GM18867 (cell line): ENCODE data around the gene DISP2.

Source experiments
- ATAC-seq: cut with Tn5 transposase; IDR thresholded peaks from one replicate; pipeline ENCODE4 v1.9.1; 2021; ENCODE audit warnings: mild to moderate bottlenecking, moderate library complexity; ENCODE audit not compliant: unreplicated experiment

The DISP2 gene

GRCh38 chr15:40328176-40328575 lies 29.8 kb upstream of the DISP2 start:
- no peak for ATAC-seq

- ATAC-seq: no peak
These were observed 29.3 kb upstream of the DISP2 start for GRCh38 chr15:40328751-40329150.

DNA sequence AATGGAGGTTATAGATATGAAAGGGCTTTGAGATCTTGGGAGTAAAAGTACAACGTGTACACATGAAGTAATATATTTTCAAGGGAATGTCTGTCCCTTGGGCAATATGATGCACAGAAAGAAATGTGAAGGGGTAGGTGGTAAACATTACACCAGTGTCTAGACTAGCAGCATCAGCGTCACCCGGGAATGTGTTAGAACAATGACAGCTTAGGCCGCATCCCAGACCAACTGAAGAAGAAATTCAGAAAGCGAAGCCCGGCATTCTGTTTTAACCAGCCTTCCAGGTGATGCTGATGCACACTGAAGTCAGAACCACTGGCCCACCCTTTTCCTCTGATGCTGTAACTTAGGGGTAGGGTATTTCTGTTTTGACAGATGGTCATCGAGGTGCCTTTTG lies 28.2 kb upstream of the DISP2 start:
- no peak for ATAC-seq

- no peak for ATAC-seq
These were observed 27.6 kb upstream of the DISP2 start for GRCh38 chr15:40330368-40330836.

- ATAC-seq: no peak
These were observed 27.0 kb upstream of the DISP2 start for GRCh38 chr15:40331026-40331425.

GRCh38 chr15:40331637-40332036 lies 26.4 kb upstream of the DISP2 start:
- no peak for ATAC-seq

DNA sequence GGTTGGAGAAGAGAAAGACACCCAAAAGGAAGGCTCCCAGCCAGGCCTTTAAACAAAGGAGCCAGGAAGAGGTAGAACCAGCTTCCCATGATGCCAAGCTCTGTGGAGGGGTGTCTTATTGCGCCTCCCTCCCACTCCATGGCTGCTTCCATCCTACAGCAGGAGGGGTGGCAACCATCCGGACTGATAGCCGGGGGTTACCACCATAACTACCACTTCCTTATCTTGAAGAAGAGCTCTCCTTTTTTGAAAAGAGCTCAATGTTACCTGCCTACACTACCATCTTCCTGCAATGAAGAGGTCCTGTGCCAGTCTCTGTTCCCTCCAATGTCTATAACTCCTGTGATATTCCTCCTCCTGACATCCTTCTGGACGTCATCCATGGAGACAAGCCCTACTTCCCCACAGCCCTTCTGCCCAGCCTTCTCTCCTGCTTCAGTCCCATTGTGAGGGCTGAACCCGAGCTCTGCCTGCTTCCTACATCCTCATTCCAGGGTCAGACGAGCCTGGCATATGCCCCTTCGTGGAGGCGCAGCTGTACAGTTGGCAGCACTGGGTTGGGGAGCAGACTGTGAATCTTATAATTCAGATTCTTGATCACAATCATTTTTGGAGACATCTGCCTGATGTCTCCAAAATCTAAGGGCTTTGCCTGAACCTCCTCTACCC lies 25.8 kb upstream of the DISP2 start:
- no peak for ATAC-seq

DNA sequence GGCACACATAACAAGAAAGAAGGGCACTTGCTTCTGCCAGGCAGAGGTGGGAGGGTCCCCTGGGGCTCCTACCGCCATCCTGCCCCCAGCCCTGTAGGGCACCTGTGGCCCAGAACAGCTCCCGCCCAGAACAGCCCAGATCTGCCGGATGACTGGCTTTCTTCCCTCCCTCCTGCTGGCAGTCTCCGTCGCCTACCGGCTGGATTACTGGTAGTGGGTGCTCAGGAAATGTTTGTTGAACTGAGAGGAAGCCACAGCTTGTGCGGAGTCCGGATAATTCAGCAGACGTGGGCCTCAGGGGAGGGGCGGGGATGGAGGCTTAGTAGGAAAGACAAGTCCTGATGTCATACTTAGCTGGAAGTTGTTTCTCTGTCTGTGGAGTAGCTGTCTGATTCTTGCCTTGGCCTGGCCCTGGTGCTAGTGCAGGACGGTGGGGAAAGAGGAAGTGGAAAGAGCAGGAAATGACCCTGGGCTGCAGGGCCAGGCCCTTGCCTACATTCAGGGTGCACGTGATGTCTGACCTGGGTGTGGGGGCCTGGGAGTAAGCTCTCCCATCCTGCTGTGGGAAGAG lies 24.0 kb upstream of the DISP2 start:
- ATAC-seq: no peak

- ATAC-seq: no peak
These were observed 23.5 kb upstream of the DISP2 start for GRCh38 chr15:40334541-40334940.

- ATAC-seq: no peak
These were observed 22.9 kb upstream of the DISP2 start for GRCh38 chr15:40334941-40335795.

- no peak for ATAC-seq
These were observed 21.9 kb upstream of the DISP2 start for GRCh38 chr15:40335938-40336743.

GRCh38 chr15:40336744-40337122 lies 21.3 kb upstream of the DISP2 start:
- no peak for ATAC-seq

DNA sequence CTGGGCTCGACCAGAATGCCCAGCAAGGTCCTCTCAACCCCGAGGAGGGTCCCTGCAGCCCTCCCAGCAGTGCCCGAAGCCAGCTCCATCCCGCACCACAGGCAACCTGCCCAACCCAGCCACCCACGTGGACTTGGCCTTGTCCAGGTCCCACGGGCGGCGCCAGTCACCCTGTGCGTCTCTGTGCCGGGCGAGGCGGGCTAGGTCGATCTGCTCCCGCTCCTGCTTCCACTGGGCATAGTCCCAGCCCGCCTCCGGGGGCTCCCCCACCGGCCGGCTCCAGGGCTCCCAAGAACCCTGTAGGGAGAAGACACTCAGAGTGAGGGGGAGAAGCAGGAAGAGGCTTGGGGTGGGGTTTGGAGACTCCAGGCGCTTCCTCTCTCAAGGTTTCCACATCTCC lies 20.4 kb upstream of the DISP2 start:
- no peak for ATAC-seq

DNA sequence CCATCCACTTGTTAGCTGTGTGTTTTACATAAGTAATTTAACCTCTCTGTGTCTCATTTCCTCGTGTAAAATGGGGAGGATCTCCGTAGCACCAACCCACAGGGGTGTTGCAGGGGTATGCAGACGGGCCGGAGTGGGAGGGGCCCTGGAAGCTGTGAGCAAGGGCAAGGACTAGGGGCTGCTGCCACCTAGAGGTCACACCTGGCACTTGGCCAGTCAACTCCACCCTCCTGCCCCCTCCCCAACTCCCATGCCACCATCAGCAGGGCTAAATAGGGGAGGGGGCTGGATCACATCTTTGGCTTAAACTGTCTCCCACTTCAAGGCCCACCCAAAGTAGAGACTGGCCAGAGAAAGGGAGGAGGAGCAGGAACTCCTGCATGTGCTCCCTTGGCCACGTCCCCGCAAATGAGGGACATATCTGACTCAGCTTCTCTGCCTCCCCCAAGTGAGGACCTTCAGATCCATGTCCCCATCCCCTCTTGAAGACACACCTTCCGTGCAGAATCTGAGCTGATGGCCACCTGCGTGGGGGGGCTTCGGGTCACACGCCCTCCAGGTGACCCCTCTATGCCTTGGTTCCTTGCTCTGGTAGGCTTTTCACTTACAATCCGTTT lies 19.9 kb upstream of the DISP2 start:
- ATAC-seq: peak; percentile 63

DNA sequence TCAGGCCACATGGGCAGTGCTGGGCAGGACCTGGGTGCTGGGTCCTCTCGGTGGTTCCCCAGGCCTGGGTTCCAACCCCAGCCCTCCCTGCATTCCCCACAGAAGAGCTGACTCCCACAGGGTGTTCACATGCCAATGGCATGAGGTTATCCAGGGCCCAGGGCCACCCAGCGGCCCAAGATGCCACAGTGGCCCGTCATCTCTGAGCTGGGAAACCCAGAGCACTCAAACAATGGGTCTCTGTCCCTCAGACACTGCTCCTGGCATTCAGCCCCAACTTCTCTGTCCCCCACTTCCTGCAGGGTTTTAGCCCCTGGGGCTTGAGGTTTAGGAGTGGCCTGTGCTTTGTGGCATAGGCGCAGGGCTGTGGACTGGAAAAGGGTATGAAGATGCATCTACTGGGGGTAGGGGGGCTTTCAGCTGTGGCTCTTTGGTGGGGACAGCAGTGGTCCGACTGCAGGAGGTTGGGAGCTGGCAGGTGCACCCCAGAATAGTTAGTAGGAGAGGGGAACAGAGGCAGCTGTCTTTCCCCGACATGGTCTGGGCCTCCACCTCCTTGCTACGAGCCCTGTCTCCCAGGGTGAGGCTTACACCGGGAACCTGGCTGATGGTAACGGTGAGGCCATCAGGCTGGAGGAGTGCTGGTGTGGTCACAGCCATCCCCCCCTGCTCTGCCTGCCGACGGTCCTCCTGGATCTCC lies 18.9 kb upstream of the DISP2 start:
- ATAC-seq: no peak

- no peak for ATAC-seq
These were observed 18.4 kb upstream of the DISP2 start for GRCh38 chr15:40339621-40339945.

DNA sequence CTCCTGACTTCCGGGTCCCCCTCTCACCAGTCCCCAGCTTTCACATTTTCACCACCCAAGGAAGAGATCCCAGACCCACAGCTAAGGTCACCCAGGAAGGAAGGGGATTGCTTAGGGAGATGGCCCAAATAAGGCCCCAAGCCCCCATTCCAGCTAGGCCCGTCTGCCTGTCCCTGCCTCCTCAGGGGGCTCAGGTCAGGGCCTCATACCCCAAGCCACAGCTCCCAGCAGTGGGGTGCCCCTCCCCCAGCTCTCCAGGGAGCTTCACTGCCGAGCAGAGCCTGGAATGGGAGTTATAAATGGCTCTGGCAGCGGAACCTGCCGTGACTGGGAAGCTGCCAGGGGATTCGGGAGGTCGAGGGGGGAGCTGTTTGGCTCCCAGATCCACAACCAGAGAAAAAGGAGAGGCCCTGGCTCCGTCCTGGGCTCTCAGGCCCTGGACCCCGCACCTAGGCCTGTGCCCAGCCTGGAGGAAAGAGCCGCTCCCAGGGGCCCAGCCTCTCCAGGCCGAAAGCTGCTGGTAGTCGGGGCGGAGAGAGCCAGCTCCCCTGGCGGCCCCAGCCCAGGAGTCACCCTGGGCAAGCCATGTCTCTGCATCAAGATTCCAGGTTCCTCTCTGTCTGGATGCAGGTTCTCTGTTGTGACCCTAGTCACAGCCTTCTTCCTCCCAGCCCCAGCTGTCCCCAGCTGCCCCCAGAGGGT lies 17.8 kb upstream of the DISP2 start:
- no peak for ATAC-seq

- no peak for ATAC-seq
These were observed 17.1 kb upstream of the DISP2 start, which contains the start of gene CCDC9B for GRCh38 chr15:40340740-40341400. Gene CCDC9B (minus strand): TSS chr15:40340939. CDS start chr15:40340819, 120 bp downstream.
